ENCODE measurements around the gene TBC1D2B.
A peak's percentile ranks its signal among the peaks of the same experiment; 100 is the strongest.
"Not testable (repeated sequence)": the region's sequence is repeated elsewhere in the genome, so short reads cannot be mapped to it uniquely, and the experiment has no call there.

GRCh38 chr15:77993970-77994693 lies 83.4 kb downstream of the TBC1D2B start:
- not testable (repeated sequence) for TF ChIP-seq ZBTB44 (tag by site-specific recombination; IDR thresholded peaks at IDR 0.05); SP2 (tag by site-specific recombination; IDR thresholded peaks at IDR 0.05); PRDM10 (tag by site-specific recombination; IDR thresholded peaks at IDR 0.05); ZNF473 (tag by site-specific recombination; IDR thresholded peaks at IDR 0.05); ZNF701 (tag by site-specific recombination; IDR thresholded peaks at IDR 0.05); ZNF274 (IDR thresholded peaks at IDR 0.05; ENCODE audit: low read length); ZNF274 (tag by site-specific recombination; IDR thresholded peaks at IDR 0.05; ENCODE audit: borderline replicate concordance); MYNN (tag by site-specific recombination; IDR thresholded peaks at IDR 0.05; ENCODE audit: borderline replicate concordance); KLF10 (tag by site-specific recombination; IDR thresholded peaks at IDR 0.05); CTCF (tag by site-specific recombination; IDR thresholded peaks at IDR 0.05); ZNF777 (tag by site-specific recombination; IDR thresholded peaks at IDR 0.05; ENCODE audit: borderline replicate concordance); SETDB1 (IDR thresholded peaks at IDR 0.05; ENCODE audit: insufficient read length, low read length); BCL6B (tag by site-specific recombination; IDR thresholded peaks at IDR 0.05)
- TF ChIP-seq ZNF449 (tag by site-specific recombination; IDR thresholded peaks at IDR 0.05) (peak; percentile 71; the same call in 1 of the 2 replicates), GLIS2 (tag by site-specific recombination; IDR thresholded peaks at IDR 0.05) (peak; percentile 44; the same call in 1 of the 2 replicates)

Measured in HEK293 (cell line).